ENCODE data around the gene PATZ1. TPM values are rescaled to one million over a fixed set of nuclear protein-coding genes. Genes with fewer than 3 reads are reported as not detected.

Gene PATZ1
- total and polyA plus RNA-seq, 2 of the 8 experiments (the other 6 are each of a cell fraction or from before 2014, with no cell fraction given) = 62.1 to 70.9 TPM

GRCh38 chr22:31347251-31348008, 1.3 kb upstream of the PATZ1 start (continued):
- TF ChIP-seq, protein P1, sequence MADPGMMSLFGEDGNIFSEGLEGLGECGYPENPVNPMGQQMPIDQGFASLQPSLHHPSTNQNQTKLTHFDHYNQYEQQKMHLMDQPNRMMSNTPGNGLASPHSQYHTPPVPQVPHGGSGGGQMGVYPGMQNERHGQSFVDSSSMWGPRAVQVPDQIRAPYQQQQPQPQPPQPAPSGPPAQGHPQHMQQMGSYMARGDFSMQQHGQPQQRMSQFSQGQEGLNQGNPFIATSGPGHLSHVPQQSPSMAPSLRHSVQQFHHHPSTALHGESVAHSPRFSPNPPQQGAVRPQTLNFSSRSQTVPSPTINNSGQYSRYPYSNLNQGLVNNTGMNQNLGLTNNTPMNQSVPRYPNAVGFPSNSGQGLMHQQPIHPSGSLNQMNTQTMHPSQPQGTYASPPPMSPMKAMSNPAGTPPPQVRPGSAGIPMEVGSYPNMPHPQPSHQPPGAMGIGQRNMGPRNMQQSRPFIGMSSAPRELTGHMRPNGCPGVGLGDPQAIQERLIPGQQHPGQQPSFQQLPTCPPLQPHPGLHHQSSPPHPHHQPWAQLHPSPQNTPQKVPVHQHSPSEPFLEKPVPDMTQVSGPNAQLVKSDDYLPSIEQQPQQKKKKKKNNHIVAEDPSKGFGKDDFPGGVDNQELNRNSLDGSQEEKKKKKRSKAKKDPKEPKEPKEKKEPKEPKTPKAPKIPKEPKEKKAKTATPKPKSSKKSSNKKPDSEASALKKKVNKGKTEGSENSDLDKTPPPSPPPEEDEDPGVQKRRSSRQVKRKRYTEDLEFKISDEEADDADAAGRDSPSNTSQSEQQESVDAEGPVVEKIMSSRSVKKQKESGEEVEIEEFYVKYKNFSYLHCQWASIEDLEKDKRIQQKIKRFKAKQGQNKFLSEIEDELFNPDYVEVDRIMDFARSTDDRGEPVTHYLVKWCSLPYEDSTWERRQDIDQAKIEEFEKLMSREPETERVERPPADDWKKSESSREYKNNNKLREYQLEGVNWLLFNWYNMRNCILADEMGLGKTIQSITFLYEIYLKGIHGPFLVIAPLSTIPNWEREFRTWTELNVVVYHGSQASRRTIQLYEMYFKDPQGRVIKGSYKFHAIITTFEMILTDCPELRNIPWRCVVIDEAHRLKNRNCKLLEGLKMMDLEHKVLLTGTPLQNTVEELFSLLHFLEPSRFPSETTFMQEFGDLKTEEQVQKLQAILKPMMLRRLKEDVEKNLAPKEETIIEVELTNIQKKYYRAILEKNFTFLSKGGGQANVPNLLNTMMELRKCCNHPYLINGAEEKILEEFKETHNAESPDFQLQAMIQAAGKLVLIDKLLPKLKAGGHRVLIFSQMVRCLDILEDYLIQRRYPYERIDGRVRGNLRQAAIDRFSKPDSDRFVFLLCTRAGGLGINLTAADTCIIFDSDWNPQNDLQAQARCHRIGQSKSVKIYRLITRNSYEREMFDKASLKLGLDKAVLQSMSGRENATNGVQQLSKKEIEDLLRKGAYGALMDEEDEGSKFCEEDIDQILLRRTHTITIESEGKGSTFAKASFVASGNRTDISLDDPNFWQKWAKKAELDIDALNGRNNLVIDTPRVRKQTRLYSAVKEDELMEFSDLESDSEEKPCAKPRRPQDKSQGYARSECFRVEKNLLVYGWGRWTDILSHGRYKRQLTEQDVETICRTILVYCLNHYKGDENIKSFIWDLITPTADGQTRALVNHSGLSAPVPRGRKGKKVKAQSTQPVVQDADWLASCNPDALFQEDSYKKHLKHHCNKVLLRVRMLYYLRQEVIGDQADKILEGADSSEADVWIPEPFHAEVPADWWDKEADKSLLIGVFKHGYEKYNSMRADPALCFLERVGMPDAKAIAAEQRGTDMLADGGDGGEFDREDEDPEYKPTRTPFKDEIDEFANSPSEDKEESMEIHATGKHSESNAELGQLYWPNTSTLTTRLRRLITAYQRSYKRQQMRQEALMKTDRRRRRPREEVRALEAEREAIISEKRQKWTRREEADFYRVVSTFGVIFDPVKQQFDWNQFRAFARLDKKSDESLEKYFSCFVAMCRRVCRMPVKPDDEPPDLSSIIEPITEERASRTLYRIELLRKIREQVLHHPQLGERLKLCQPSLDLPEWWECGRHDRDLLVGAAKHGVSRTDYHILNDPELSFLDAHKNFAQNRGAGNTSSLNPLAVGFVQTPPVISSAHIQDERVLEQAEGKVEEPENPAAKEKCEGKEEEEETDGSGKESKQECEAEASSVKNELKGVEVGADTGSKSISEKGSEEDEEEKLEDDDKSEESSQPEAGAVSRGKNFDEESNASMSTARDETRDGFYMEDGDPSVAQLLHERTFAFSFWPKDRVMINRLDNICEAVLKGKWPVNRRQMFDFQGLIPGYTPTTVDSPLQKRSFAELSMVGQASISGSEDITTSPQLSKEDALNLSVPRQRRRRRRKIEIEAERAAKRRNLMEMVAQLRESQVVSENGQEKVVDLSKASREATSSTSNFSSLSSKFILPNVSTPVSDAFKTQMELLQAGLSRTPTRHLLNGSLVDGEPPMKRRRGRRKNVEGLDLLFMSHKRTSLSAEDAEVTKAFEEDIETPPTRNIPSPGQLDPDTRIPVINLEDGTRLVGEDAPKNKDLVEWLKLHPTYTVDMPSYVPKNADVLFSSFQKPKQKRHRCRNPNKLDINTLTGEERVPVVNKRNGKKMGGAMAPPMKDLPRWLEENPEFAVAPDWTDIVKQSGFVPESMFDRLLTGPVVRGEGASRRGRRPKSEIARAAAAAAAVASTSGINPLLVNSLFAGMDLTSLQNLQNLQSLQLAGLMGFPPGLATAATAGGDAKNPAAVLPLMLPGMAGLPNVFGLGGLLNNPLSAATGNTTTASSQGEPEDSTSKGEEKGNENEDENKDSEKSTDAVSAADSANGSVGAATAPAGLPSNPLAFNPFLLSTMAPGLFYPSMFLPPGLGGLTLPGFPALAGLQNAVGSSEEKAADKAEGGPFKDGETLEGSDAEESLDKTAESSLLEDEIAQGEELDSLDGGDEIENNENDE (IDR thresholded peaks at IDR 0.05; ENCODE audit: insufficient replicate concordance, low read length) = no peak
- peak; percentile 70 for TF ChIP-seq TBP (IDR thresholded peaks at IDR 0.05; ENCODE audit: low read depth, low read length)
- peak; percentile 64 for TF ChIP-seq TAF1 (IDR thresholded peaks at IDR 0.05; ENCODE audit: low read depth, low read length)
- TF ChIP-seq CHD1 (IDR thresholded peaks at IDR 0.05; ENCODE audit: low read depth, low read length) = peak; percentile 30; the same call in 1 of the 2 replicates
- TF ChIP-seq, protein P2, sequence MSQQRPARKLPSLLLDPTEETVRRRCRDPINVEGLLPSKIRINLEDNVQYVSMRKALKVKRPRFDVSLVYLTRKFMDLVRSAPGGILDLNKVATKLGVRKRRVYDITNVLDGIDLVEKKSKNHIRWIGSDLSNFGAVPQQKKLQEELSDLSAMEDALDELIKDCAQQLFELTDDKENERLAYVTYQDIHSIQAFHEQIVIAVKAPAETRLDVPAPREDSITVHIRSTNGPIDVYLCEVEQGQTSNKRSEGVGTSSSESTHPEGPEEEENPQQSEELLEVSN (IDR thresholded peaks at IDR 0.05) = peak; percentile 74
- peak; percentile 65; the same call in 1 of the 2 replicates for TF ChIP-seq YY1 (IDR thresholded peaks at IDR 0.05; ENCODE audit: low read depth, low read length)
- TF ChIP-seq POLR2A (IDR thresholded peaks at IDR 0.05; ENCODE audit: control extremely low read depth in 1 of 2, low read depth in 2 of 2, low read length in 2 of 2) = peak; percentile 64 to 87
- peak; percentile 71; the same call in 1 of the 2 replicates for TF ChIP-seq GTF2F1 (IDR thresholded peaks at IDR 0.05; ENCODE audit: borderline replicate concordance, low read depth, low read length)
- TF ChIP-seq ATF3 (IDR thresholded peaks at IDR 0.05; ENCODE audit: insufficient read depth, low read depth, low read length) = no peak
- no peak for TF ChIP-seq CHD2 (IDR thresholded peaks at IDR 0.05; ENCODE audit: low read length)
